ENCODE results near the gene YAF2.

Gene YAF2

GRCh38 chr12:42143452-42144157 lies 94.4 kb downstream of the YAF2 start:
- DNase-seq, result peak; percentile 33

GRCh38 chr12:42141981-42142606 lies 96.0 kb downstream of the YAF2 start:
- peak; percentile 1 for DNase-seq

DNA sequence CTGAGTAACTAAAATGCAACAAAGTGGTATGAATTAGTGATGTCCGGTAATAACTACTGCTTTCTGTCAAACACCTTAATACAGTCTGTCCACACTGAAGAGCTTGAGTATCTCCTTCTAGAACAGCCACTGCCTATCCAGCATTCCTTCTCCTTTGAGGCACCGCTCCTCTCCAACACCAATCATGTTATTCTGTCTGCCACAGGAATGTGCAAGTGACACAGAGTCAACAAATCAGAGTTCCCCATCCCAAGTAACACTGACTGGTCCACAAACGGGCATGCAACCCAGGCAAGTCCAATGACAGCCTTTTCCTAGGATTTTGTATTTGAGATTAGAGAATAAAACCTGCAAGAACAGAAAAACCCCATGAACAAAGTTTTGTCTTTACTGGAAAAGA lies 97.1 kb downstream of the YAF2 start:
- DNase-seq, result no peak

- DNase-seq, result no peak
Measured at GRCh38 chr12:42135259-42135814, 102.7 kb downstream of the YAF2 start.

GRCh38 chr12:42130672-42131402 lies 107.2 kb downstream of the YAF2 start:
- no peak for DNase-seq

DNA sequence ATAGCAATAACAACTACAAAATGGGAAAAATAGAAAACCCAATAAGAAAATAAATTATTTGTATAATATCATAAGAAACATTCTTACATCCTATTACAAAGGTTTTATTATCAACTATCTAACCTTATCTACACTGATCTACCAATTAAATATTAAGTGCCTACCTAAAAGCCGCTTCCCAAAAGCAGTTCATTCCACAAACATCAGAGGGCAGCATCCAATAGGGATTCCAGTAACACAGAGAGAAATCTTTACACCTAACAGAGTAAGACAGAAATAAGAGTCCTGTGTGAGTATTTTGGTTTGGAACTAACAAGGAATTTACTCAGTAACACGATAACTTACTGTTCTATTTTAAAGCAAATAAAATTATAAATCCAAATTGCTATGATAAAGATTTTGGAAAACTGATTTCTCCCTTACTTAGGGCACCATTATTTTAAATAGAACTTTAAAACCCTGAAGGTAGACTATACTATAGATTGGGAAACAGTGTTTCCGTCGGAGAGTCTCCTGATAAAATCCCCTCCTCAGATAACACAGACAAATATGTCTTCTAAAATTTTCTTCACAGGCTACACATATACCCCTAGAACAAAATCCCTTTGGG lies 108.3 kb downstream of the YAF2 start:
- DNase-seq, result peak; percentile 72

DNA sequence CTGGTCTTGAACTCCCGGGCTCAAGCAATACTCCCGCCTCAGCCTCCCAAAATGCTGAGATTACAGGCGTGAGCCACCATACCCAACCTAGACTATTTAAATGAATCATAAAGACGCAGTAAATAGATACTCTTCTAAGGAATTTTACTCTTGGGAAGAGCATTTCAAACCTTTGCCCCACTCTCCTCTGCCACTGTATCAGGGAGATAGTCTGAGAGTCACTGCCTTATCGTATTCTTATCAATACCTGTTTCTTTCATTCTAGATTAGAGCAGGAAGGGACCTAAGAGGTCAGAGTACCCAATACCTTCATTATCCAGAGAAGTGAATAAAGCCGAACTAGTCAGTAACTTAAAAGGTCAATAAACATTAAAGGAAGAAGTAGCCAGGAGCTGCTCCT lies 109.2 kb downstream of the YAF2 start:
- DNase-seq, result no peak

- no peak for DNase-seq
Measured at GRCh38 chr12:42128327-42128726, 109.7 kb downstream of the YAF2 start.

- DNase-seq, result no peak
Measured at GRCh38 chr12:42126963-42127362, 111.1 kb downstream of the YAF2 start.

DNA sequence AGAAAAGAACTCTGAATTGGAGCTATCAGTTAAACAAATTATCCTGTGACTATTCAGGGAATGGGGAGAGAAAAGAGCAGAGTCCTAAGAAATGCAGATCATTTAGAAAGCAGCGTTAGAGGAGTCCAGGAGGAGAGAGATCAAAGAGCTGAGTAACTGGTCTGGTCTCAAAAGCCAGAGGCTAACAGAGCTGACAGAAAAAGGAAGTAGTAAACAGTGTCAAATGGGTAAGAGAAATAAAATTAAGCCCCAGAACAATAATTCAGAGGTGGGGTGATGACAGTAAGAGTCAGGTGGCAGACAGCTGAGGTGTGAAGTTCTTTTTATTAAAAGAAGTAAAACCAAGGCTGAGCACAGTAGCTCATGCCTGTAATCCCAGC lies 112.7 kb downstream of the YAF2 start:
- no peak for DNase-seq

- DNase-seq, result no peak
Measured at GRCh38 chr12:42124764-42125387, 113.2 kb downstream of the YAF2 start.

DNA sequence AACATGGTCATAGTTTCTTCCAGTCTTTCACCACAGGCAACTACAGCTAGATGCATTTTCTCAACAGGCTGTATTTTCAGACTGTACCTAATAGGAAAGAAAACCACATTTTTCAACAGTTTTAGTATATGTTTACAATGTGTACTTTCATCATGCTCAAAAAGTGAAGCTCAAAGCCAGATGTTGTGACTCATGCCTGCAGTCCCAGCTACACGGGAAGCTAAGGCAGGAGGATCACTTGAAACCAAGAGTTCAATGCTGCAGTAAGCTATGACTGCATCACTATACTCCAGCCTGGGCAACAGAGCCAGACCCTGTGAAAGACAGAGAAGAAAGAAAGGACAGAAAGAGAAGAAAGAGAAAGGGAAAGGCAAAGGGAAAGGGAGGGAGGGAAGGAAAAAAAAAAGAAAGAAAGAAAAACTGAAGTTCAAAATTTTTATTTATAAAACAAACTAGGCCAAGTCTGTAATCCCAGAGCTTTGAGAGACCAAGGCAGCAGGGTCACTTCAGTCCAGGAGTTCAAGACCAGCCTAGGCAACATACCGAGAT lies 118.9 kb downstream of the YAF2 start:
- no peak for DNase-seq

DNA sequence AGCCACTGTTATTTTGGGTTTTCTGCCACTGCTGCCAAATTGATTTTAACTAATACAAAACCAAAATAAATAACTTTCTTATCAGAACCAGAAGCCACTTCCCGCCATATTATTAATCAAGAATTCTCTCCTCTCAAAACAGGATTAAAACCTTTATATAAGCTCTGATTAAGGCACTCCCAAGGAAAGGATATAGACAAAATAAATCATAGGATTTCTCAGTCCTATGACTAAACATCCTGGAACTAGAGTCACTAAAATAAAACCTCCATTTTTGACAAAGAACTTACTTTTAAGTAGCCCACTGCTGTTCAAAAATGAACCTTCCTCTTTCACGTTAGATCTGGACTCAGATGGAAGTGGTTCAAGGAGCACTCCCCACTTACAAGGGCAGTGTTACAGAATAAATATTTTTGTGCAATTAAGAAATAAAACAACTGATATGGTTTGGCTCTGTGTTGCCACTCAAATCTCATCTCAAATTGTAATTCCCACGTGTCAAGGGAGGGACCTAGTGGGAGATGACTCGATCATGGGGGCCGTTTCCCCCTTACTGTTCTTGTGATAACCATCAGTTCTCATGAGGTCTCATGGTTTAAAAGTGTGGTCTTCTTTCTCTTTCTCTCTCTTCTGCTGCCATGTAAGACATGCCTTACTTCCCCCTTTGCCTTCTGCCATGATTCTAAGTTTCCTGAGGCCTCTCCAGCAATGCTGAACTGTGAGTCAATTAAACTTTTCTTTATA lies 119.7 kb downstream of the YAF2 start:
- no peak for DNase-seq

- DNase-seq, result no peak
Measured at GRCh38 chr12:42109031-42109430, 129.0 kb downstream of the YAF2 start.

Data from NCI-H1105 treated with DMSO at 0.1 percent for 48 hours (cell line).